H9 (cell line): ENCODE measurements around the gene GRIK4. TPM values are rescaled to one million over a fixed set of nuclear protein-coding genes. Genes with fewer than 3 reads are reported as not detected.

ENCODE experiments used
- DNase-seq: peaks from one replicate; pipeline ENCODE4 v3.0.0-alpha.2; 2017
- H2AFZ ChIP-seq: one replicate; pipeline ENCODE4 v1.6.1; 2013; ENCODE audit warnings: mild to moderate bottlenecking, low read length, control low read depth, moderate library complexity
- H2AK5ac ChIP-seq: 2 replicates; pipeline ENCODE4 v1.6.1; 2013; ENCODE audit warnings: low read length, control low read depth, mixed read lengths; ENCODE audit not compliant: insufficient read length
- H2BK120ac ChIP-seq: one replicate; pipeline ENCODE4 v1.6.1; 2013; ENCODE audit warnings: low read depth, mild to moderate bottlenecking, low read length, control low read depth, inconsistent platforms; ENCODE audit not compliant: poor library complexity, severe bottlenecking
- H2BK12ac ChIP-seq: 2 replicates; pipeline ENCODE4 v1.6.1; 2013; ENCODE audit warnings: low read length, control low read depth, mixed read lengths, low read depth; ENCODE audit not compliant: insufficient read length
- H2BK15ac ChIP-seq: 2 replicates; pipeline ENCODE4 v1.6.1; 2013; ENCODE audit warnings: low read depth, low read length, control low read depth
- H2BK20ac ChIP-seq: one replicate; pipeline ENCODE4 v1.6.1; 2013; ENCODE audit warnings: low read depth, mild to moderate bottlenecking, low read length, control low read depth, inconsistent platforms; ENCODE audit not compliant: poor library complexity, severe bottlenecking
- H2BK5ac ChIP-seq: 2 replicates; pipeline ENCODE4 v1.6.1; 2013; ENCODE audit warnings: low read length, control low read depth, mixed read lengths; ENCODE audit not compliant: insufficient read length
- H3K14ac ChIP-seq: 2 replicates; pipeline ENCODE4 v1.6.1; 2013; ENCODE audit warnings: low read length, control low read depth; ENCODE audit not compliant: insufficient read depth
- H3K18ac ChIP-seq: 2 replicates; pipeline ENCODE4 v1.6.1; 2013; ENCODE audit warnings: low read depth, mild to moderate bottlenecking, mixed read lengths, low read length, control low read depth; ENCODE audit not compliant: insufficient read length
- H3K23ac ChIP-seq: 2 replicates; pipeline ENCODE4 v1.6.1; 2013; ENCODE audit warnings: low read length, control low read depth, mixed read lengths, low read depth; ENCODE audit not compliant: insufficient read length
- H3K23me2 ChIP-seq: 2 replicates; pipeline ENCODE4 v1.6.1; 2013; ENCODE audit warnings: low read depth, mild to moderate bottlenecking, mixed read lengths, low read length, control low read depth; ENCODE audit not compliant: insufficient read length, poor library complexity, severe bottlenecking
- H3K27ac ChIP-seq: 2 replicates; pipeline ENCODE4 v1.5.1; 2013; ENCODE audit warnings: low read length, control low read depth, mixed read lengths, low read depth; ENCODE audit not compliant: insufficient read length
- H3K27me3 ChIP-seq: 2 replicates; pipeline ENCODE4 v1.6.1; 2013; ENCODE audit warnings: low read length, control low read depth, inconsistent platforms; ENCODE audit not compliant: insufficient read depth
- H3K4ac ChIP-seq: 2 replicates; pipeline ENCODE4 v1.6.1; 2013; ENCODE audit warnings: low read depth, mild to moderate bottlenecking, control low read depth, inconsistent platforms, low read length, moderate library complexity
- H3K4me1 ChIP-seq: 2 replicates; pipeline ENCODE4 v1.6.1; 2013; ENCODE audit warnings: low read length, control low read depth, inconsistent platforms; ENCODE audit not compliant: insufficient read depth
- H3K4me2 ChIP-seq: 2 replicates; pipeline ENCODE4 v1.6.1; 2013; ENCODE audit warnings: low read length, control low read depth, mixed read lengths; ENCODE audit not compliant: insufficient read length, insufficient read depth
- H3K56ac ChIP-seq: 2 replicates; pipeline ENCODE4 v1.6.1; 2013; ENCODE audit warnings: low read depth, mild to moderate bottlenecking, mixed read lengths, low read length, control low read depth; ENCODE audit not compliant: insufficient read length
- H3K79me1 ChIP-seq: 2 replicates; pipeline ENCODE4 v1.6.1; 2013; ENCODE audit warnings: low read depth, mild to moderate bottlenecking, moderate library complexity, low read length, control low read depth, inconsistent platforms; ENCODE audit not compliant: insufficient read depth, poor library complexity, severe bottlenecking
- H3K79me2 ChIP-seq: 2 replicates; pipeline ENCODE4 v1.6.1; 2013; ENCODE audit warnings: low read length, control low read depth, inconsistent platforms; ENCODE audit not compliant: insufficient read depth
- H3K9ac ChIP-seq: 2 replicates; pipeline ENCODE4 v1.6.1; 2013; ENCODE audit warnings: low read length, control low read depth, mixed read lengths; ENCODE audit not compliant: insufficient read length; ENCODE audit errors: extremely low read depth
- H3K9me3 ChIP-seq: one replicate; pipeline ENCODE4 v1.6.1; 2013; ENCODE audit warnings: low read depth, low read length, inconsistent platforms; ENCODE audit not compliant: control insufficient read depth
- H3T11ph ChIP-seq: one replicate; pipeline ENCODE4 v1.6.1; 2013; ENCODE audit warnings: mild to moderate bottlenecking, low read length, control low read depth, inconsistent platforms
- H4K20me1 ChIP-seq: one replicate; pipeline ENCODE4 v1.6.1; 2013; ENCODE audit not compliant: control insufficient read depth, insufficient read length, insufficient read depth
- H4K5ac ChIP-seq: 2 replicates; pipeline ENCODE4 v1.6.1; 2013; ENCODE audit warnings: low read depth, mild to moderate bottlenecking, mixed read lengths, low read length, control low read depth; ENCODE audit not compliant: insufficient read length
- H4K8ac ChIP-seq: replicated peaks from 2 replicates; pipeline ENCODE4 v1.6.1; 2013; ENCODE audit warnings: low read length, control low read depth, mixed read lengths, low read depth; ENCODE audit not compliant: insufficient read length
- H4K91ac ChIP-seq: 2 replicates; pipeline ENCODE4 v1.6.1; 2013; ENCODE audit warnings: low read depth, mild to moderate bottlenecking, moderate library complexity, mixed read lengths, low read length, control low read depth; ENCODE audit not compliant: insufficient read length
- H3K27ac Mint-ChIP-seq, 3 experiments: 2 replicates in 2 of 3; 3 replicates in 1 of 3; pipeline ENCODE4 v1.8.0; 2020 to 2021; ENCODE audit warnings: mixed read lengths in 3 of 3, mild to moderate bottlenecking in 1 of 3, moderate library complexity in 1 of 3
- H3K27me3 Mint-ChIP-seq: 2 replicates; pipeline ENCODE4 v1.8.0; 2021; ENCODE audit warnings: low read depth, mild to moderate bottlenecking, moderate library complexity, mixed read lengths
- H3K36me3 Mint-ChIP-seq, 3 experiments: 2 replicates in 2 of 3; 3 replicates in 1 of 3; pipeline ENCODE4 v1.8.0; 2020 to 2021; ENCODE audit warnings: low read depth in 3 of 3, mixed read lengths in 3 of 3; ENCODE audit not compliant: insufficient read depth in 1 of 3
- H3K4me1 Mint-ChIP-seq, 2 experiments: 2 replicates each; pipeline ENCODE4 v1.8.0; 2020; ENCODE audit warnings: mixed read lengths in 2 of 2
- H3K4me3 Mint-ChIP-seq, 2 experiments: 2 replicates in 1 of 2; 3 replicates in 1 of 2; pipeline ENCODE4 v1.8.0; 2020 to 2021; ENCODE audit warnings: mild to moderate bottlenecking in 2 of 2, mixed read lengths in 2 of 2, moderate library complexity in 1 of 2
- H3K9me3 Mint-ChIP-seq, 2 experiments: 2 replicates in 1 of 2; 3 replicates in 1 of 2; pipeline ENCODE4 v1.8.0; 2020; ENCODE audit warnings: mild to moderate bottlenecking in 2 of 2, mixed read lengths in 2 of 2, moderate library complexity in 1 of 2
- WGBS: extraction: QIAGEN DNeasy Blood & Tissue Kit; methylation state at CpG from one replicate; pipeline ENCODE4 v1.1.7; 2013; ENCODE audit warnings: missing lambda C conversion rate, low lambda C conversion rate, mixed read lengths; ENCODE audit not compliant: insufficient read length; ENCODE audit errors: extremely low coverage; 5-methylcytosine and 5-hydroxymethylcytosine counted together
- total RNA-seq: library from RNA; stranded (reverse); gene quantifications from 2 replicates; pipeline ENCODE4 v1.2.1, GENCODE V29; 2021
- TF ChIP-seq, protein P1 (sequence below): fragments of 200-600 bp; sonication (generic); conservative IDR thresholded peaks from 3 replicates; pipeline ENCODE4 v1.8.0; 2021; ENCODE audit warnings: antibody characterized with exemption, mild to moderate bottlenecking

GRIK4 gene
- total RNA-seq, 1 experiment from 2014 or later, result 2.3 TPM

DNA sequence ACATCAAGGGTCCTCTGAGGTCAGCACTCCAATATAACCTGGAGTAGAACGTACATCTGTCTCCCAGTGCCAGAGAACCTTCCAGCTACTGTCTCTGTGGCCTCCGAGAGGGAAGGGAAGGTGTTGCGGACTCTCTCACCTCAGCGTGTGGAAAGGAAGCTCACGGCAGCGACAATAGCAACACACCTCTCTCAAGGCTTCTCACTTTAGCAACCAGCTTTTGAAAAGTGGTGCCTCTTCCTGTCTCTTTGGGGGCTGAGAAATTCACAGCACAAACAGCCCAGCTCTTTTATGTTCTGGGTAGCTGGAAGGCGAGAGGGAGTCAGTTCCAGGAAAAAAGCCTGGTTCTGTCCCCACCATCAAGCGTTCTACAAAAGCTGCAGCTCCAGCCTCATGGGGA is 355.5 kb downstream of the GRIK4 start:
- Histone ChIP-seq H3T11ph (no peak overlapping the region), H4K91ac (no peak overlapping the region), H3K4me2 (no peak overlapping the region), H3K9me3 (no peaks in the 10 kb centered on the region), H3K27me3 (no peaks in the 10 kb centered on the region), H3K23ac (no peak overlapping the region), H2BK5ac (no peak overlapping the region), H2BK15ac (no peak overlapping the region), H3K14ac (no peak overlapping the region), H2BK12ac (no peak overlapping the region), H3K4ac (no peak overlapping the region), H3K4me1 (no peaks in the 10 kb centered on the region), H3K79me1 (no peaks in the 10 kb centered on the region), H3K27ac (no peak overlapping the region), H4K20me1 (no peaks in the 10 kb centered on the region), H3K9ac (no peak overlapping the region), H4K5ac (no peak overlapping the region), H2BK20ac (no peak overlapping the region), H2AK5ac (no peak overlapping the region), H3K23me2 (no peaks in the 10 kb centered on the region), H2AFZ (no peak overlapping the region), H2BK120ac (no peak overlapping the region), H3K56ac (no peak overlapping the region), H4K8ac (no peak overlapping the region), H3K79me2 (no peaks in the 10 kb centered on the region), H3K18ac (no peak overlapping the region)
- Mint-ChIP-seq H3K36me3 (peaks cover 0 to 2% (median 0%) of the 10 kb centered on the region in 3 experiments; a peak in 1 of 7 replicates), H3K9me3 (no peaks in the 10 kb centered on the region), H3K27ac (no peak overlapping the region), H3K27me3 (peaks cover 22% of the 10 kb centered on the region), H3K4me1 (peaks cover 16 to 18% of the 10 kb centered on the region in 2 experiments), H3K4me3 (no peak overlapping the region)
- DNase-seq, result no peak
- no CpG with 5 or more reads among the region's 8 CpGs for WGBS
- TF ChIP-seq, protein P1, sequence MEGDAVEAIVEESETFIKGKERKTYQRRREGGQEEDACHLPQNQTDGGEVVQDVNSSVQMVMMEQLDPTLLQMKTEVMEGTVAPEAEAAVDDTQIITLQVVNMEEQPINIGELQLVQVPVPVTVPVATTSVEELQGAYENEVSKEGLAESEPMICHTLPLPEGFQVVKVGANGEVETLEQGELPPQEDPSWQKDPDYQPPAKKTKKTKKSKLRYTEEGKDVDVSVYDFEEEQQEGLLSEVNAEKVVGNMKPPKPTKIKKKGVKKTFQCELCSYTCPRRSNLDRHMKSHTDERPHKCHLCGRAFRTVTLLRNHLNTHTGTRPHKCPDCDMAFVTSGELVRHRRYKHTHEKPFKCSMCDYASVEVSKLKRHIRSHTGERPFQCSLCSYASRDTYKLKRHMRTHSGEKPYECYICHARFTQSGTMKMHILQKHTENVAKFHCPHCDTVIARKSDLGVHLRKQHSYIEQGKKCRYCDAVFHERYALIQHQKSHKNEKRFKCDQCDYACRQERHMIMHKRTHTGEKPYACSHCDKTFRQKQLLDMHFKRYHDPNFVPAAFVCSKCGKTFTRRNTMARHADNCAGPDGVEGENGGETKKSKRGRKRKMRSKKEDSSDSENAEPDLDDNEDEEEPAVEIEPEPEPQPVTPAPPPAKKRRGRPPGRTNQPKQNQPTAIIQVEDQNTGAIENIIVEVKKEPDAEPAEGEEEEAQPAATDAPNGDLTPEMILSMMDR, result no peak
